NCI-H1417 treated with DMSO at 0.1 percent for 48 hours (cell line): Measurements from ENCODE around the gene PAX5.

Experiments used
- DNase-seq: peaks from one replicate; lab custom pipeline; 2025; lab: John Stamatoyannopoulos, UW

Gene PAX5

DNA sequence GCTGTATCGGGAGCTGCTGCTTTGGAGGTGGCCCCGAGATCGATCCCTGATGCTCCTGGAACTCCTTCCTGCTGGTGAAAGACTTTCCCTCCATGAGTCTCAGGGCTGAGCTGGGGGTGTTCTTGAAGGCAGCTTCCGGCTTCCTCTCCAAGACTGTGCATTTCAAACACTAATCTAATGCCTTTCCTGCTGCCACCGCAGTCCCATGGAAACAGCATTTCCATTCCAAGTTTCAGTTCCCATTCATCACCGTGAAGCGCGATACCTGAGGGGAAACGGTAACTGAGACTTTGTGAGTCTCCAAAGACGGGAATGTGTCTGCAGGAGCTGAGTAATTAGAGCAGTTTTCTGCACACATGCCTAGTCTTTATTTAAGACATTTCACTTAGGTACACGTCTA is 230.1 kb downstream of the PAX5 start:
- DNase-seq, result no peak

- DNase-seq, result no peak
Measured at GRCh38 chr9:36802201-36802920, 231.7 kb downstream of the PAX5 start.

- no peak for DNase-seq
Measured at GRCh38 chr9:36800455-36800854, 233.6 kb downstream of the PAX5 start.

DNA sequence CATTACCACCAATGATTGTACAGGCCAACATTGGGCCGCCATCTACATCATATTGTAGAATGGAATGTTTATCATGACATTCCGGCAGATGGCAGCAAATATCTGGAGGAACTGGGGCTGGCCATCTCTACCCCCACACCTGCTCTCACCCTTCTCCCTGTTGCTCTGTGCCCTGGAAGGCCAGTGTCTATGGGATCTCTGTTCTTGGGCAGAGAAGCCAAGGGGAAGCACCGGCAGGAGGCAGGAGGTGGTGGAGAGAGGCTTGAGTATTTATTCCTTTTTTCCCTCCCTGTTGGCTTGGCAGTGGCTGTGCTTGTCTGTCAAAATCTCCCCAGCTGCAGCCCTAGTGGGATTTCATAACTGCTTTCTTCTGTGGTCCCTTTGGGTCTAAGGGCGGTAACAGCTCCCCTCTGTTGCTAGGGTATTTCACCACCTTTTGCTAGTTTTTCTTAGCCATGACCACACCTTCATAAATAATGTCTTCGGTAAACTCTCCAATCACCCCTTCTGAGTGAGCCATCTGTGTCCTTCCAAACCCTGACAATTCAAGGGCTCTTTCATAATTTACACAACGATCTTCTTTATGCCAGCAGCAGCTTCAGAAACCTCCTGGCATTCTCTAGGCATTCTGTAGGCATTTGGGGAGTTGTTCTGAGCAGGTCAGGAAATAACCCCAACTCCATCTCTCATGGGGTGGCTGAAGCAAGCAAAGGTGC is 235.6 kb downstream of the PAX5 start:
- DNase-seq, result no peak

GRCh38 chr9:36797471-36798220 is 236.4 kb downstream of the PAX5 start:
- DNase-seq, result no peak

DNA sequence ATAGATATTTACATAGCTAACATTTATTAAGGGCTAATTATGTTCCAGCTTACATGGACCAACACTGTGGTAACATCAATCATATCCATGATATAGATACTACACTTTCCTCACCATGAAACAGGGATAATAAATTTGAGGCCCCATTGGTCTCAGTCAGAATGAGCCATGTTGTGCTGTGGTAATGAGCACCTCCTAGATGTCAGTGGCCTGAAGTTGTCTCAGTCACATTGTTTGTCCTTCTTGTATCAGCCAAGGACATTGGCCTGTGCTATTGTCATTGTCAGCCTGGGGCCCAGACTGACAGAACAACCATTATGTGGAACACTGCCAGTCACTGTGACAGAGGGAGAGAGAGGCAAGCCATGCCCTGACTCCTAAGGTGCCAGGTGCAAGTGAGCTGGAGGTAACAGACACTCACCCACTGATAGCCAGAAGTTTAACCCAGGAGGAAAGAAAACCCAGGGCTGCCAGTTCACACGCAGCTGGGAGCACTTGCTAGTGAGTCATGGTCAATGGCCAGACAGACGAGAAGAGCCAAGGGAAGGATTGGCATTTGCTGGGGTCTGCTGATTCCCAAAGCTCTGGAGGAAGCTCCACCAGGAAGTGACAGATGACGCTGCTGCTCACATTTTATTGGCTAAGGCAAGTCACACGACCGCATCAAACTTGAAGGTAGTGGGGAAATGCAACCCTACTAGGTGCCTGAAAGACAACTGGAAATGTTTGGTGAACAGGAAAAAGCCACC is 237.2 kb downstream of the PAX5 start:
- DNase-seq, result no peak

DNA sequence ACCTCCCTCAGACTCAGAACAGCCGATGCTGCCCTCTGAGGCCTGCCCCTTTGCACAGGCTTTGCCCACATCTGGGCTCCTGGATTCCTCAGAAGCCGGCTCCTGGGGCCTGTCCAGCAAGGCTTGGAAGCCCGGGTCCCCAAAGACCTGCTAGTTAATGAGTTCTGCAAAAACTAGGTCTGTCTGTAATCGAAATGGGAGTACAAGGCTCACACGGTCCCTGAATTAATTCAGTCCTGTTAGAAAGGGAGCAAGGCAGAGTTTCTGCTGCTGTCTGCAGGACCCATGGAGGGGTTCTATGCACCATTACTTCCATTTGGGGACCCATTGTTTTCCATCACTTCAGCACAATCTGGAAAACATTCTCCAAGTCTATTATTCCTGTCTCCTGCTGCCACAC is 239.6 kb downstream of the PAX5 start:
- DNase-seq, result no peak

- DNase-seq, result no peak
Measured at GRCh38 chr9:36793277-36793676, 240.8 kb downstream of the PAX5 start.

DNA sequence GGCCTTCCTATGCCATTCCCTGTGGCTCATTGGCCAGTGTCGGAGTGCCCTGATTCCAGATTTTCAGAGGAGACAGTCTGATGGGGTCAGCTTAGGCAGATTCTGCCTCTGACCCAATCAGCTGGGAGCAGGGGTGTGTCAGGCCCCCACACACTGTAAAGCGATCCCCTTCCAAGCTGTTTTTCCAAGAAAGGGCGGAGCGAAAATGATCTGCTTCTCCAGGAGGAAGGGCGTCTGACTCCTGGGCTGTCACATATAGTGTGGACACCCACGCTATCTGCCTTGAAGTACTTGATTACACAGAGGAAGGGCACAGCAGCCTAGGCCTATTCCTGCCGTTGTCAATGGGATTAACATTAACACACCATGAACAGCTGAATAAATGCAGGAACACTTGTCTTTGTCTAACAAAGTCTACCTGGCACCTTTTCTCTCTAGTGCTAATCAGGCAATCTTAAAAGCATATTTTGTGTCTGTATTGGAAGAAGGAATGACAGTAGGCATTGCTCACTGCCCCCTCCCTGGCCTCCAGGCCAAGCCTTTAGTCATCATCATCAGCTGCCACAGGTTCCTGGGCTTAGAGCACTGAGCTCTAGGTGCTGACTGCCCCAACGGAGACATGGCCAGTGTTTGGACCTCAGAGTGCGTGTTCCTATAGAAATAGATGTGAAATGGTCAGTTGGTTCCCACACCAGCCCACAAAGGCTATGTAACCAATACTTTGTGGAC is 242.7 kb downstream of the PAX5 start:
- DNase-seq, result no peak

DNA sequence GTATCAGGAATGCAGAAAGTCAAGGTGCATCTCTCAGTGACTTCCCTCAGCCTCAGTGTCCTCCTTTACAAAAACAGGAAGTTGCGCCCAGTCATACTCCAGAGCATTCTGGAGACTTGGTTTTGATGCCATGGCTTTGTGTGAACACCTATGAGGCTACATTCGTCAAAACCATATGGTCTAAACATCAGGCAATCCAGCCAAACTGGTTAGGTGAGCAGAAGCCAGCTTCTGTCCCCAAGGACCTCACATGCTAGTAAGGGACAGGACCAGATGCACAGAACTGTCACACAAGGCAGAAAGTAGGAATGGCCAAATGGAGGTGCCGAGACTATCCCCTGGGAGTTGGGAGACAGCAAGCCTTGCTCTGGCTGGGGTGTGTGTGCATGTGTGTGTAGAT is 244.2 kb downstream of the PAX5 start:
- no peak for DNase-seq

DNA sequence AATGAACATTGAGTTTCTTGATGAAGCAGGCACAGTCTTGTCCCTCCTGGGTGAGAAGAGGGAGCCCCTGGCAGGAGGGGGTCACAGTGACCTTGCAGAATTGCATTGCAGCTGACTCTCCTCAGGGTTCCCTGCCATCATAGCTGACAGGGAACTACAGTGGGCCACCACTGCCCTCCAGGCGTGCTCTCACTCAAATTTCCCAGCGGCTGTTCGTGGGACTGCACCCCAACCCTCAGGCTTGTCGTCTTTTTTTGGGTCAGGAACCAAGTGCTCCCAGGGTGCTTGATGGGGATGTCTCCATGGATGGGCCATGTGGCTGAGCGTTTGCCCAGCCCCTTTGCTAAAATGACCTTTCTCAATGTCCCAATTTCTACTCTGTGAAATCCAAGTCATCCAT is 245.5 kb downstream of the PAX5 start:
- no peak for DNase-seq

DNA sequence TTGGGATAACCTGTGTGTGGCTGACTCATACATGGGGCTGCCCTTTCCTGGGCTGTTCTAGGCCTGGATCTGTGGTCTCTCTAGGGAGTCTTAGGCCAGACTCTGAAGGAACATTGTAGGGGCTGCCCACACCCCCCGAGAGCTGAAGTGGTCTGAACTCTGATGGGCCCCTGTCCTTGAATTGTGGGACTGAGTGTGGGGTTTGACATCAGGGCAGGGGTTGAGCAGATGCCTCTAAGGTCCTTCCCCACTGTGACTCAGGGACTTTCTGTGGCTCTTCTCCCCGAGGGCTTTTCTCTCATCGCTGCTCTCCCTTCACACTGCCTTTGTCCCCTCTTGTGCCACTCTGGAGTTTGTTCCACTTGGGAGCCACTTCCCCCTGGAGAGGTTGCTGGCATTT is 246.4 kb downstream of the PAX5 start:
- DNase-seq, result no peak
